Endodermal cell (in vitro differentiated cells): ENCODE results near the gene LMO1. TPM values are rescaled to one million over a fixed set of nuclear protein-coding genes. Genes with fewer than 3 reads are reported as not detected.

ENCODE experiments used
- DNase-seq: peaks from one replicate; pipeline ENCODE4 v3.0.0-alpha.2; 2017
- H3K27ac ChIP-seq: 2 replicates; pipeline ENCODE4 v1.5.1; 2013; ENCODE audit warnings: mild to moderate bottlenecking, low read depth, low read length, moderate library complexity
- H3K27me3 ChIP-seq: 2 replicates; pipeline ENCODE4 v1.6.1; 2013; ENCODE audit warnings: mild to moderate bottlenecking, low read length, moderate library complexity; ENCODE audit not compliant: insufficient read depth, control insufficient read depth, poor library complexity, severe bottlenecking
- H3K36me3 ChIP-seq: 2 replicates; pipeline ENCODE4 v1.7.0; 2013; ENCODE audit warnings: mild to moderate bottlenecking, low read length, moderate library complexity; ENCODE audit not compliant: control insufficient read depth, insufficient read depth
- H3K4me1 ChIP-seq: one replicate; pipeline ENCODE4 v1.7.0; 2013; ENCODE audit warnings: low read length; ENCODE audit not compliant: control insufficient read depth, insufficient read depth
- H3K4me3 ChIP-seq: 2 replicates; pipeline ENCODE4 v1.5.1; 2013; ENCODE audit warnings: mild to moderate bottlenecking, low read length, moderate library complexity
- H3K9ac ChIP-seq: 2 replicates; pipeline ENCODE4 v1.6.1; 2013; ENCODE audit warnings: mild to moderate bottlenecking, low read length, moderate library complexity; ENCODE audit not compliant: poor library complexity, severe bottlenecking; ENCODE audit errors: extremely low read depth
- H3K9me3 ChIP-seq: 2 replicates; pipeline ENCODE4 v1.6.1; 2013; ENCODE audit warnings: mild to moderate bottlenecking, low read length, moderate library complexity; ENCODE audit not compliant: control insufficient read depth
- H3K27ac Mint-ChIP-seq: 2 replicates; pipeline ENCODE4 v1.8.0; 2020; ENCODE audit warnings: mixed read lengths
- H3K27me3 Mint-ChIP-seq: 2 replicates; pipeline ENCODE4 v1.8.0; 2021; ENCODE audit warnings: mild to moderate bottlenecking, mixed read lengths; ENCODE audit not compliant: insufficient read depth
- H3K36me3 Mint-ChIP-seq: 2 replicates; pipeline ENCODE4 v1.8.0; 2020; ENCODE audit warnings: low read depth, mixed read lengths
- H3K4me1 Mint-ChIP-seq: 2 replicates; pipeline ENCODE4 v1.8.0; 2020; ENCODE audit warnings: mixed read lengths
- H3K4me3 Mint-ChIP-seq: 2 replicates; pipeline ENCODE4 v1.8.0; 2020; ENCODE audit warnings: mild to moderate bottlenecking, moderate library complexity, mixed read lengths
- H3K9me3 Mint-ChIP-seq: 2 replicates; pipeline ENCODE4 v1.8.0; 2020; ENCODE audit warnings: mild to moderate bottlenecking, mixed read lengths
- WGBS, 2 experiments: methylation state at CpG; one replicate each; pipeline versions ENCODE4 v1.1.5 to v1.1.7; 2013; ENCODE audit warnings: missing lambda C conversion rate in 2 of 2, mixed read lengths in 1 of 2; ENCODE audit not compliant: insufficient coverage in 1 of 2, insufficient read length in 1 of 2; 5-methylcytosine and 5-hydroxymethylcytosine counted together
- total RNA-seq, 2 donors: library from RNA; stranded (reverse); fragmentation: NEBNext Ultra II Directional in 1 of 2; extraction: Animal tissue kit (Norgen Biotek cat#: 25700) in 1 of 2; gene quantifications; 2 replicates in 1 of 2; 3 replicates in 1 of 2; pipeline ENCODE4 v1.2.1, GENCODE V29; 2021
- TF ChIP-seq, protein P1 (sequence below): fragments of 200-600 bp; sonication (generic); conservative IDR thresholded peaks from 2 replicates; pipeline ENCODE4 v1.5.0; 2021; ENCODE audit warnings: antibody characterized with exemption, mild to moderate bottlenecking

LMO1 gene
- total RNA-seq, 2 donors from 2014 or later = 0.46 TPM; not detected in 1

DNA sequence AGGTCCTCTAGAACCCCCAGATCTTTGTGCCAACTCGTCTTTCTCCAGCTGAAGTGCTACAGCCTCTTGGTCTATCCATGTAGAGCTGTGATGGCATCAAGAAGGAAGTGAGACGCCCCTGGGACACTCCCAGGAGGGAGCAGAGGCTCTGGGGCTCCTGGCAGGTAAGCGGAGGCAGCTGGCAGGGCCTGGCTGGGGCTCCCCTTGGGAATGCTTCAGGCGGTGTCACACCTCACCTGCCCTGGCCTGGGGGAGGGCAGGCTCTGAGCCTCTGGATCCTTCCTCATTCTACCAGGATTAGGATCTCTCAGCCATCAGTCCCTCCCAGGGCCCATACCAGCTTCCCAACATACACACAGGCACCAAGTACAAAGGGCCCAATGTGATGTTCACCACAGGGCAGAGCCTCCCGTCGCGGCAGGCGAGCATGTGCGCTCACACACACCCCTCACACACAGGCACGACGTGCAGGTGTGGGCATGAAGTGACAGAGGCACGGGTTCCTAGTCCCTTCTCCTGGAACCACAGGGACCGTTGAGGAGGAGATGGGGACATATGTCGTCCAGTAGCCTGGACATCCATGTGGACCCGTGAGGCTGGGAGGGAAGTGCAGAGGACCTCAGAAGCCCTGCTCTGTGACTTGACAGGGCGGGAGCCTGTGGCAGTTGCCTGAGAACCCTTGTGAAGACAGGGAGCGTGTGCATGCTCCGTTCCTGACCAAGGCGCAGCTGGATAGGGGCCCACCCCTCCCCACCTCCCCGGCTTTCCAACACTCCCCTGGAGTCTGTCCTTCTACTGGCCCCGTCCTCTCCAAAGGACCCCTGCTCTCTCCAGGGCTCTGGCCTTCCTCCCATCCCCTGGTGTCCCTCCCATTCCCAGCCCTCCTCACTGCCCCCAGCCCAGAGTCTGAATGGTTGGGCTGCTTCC is 32.5 kb downstream of the LMO1 start:
- Mint-ChIP-seq H3K4me3 (no peak overlapping the region), H3K27me3 (peaks cover 10% of the 10 kb centered on the region), H3K27ac (no peak overlapping the region), H3K36me3 (no peaks in the 10 kb centered on the region), H3K9me3 (no peaks in the 10 kb centered on the region), H3K4me1 (no peaks in the 10 kb centered on the region)
- H3K27ac ChIP-seq = no peak overlapping the region
- H3K9ac ChIP-seq = no peak overlapping the region
- peaks cover 9% of the 10 kb centered on the region for H3K27me3 ChIP-seq
- no peaks in the 10 kb centered on the region for H3K9me3 ChIP-seq
- H3K4me3 ChIP-seq = no peak overlapping the region
- no peaks in the 10 kb centered on the region for H3K36me3 ChIP-seq
- TF ChIP-seq, protein P1, sequence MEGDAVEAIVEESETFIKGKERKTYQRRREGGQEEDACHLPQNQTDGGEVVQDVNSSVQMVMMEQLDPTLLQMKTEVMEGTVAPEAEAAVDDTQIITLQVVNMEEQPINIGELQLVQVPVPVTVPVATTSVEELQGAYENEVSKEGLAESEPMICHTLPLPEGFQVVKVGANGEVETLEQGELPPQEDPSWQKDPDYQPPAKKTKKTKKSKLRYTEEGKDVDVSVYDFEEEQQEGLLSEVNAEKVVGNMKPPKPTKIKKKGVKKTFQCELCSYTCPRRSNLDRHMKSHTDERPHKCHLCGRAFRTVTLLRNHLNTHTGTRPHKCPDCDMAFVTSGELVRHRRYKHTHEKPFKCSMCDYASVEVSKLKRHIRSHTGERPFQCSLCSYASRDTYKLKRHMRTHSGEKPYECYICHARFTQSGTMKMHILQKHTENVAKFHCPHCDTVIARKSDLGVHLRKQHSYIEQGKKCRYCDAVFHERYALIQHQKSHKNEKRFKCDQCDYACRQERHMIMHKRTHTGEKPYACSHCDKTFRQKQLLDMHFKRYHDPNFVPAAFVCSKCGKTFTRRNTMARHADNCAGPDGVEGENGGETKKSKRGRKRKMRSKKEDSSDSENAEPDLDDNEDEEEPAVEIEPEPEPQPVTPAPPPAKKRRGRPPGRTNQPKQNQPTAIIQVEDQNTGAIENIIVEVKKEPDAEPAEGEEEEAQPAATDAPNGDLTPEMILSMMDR = no peak
- no peaks in the 10 kb centered on the region for H3K4me1 ChIP-seq
- 83 to 89% methylated on average over 10 to 21 of the region's 21 CpGs for WGBS, 2 experiments
- no peak for DNase-seq

DNA sequence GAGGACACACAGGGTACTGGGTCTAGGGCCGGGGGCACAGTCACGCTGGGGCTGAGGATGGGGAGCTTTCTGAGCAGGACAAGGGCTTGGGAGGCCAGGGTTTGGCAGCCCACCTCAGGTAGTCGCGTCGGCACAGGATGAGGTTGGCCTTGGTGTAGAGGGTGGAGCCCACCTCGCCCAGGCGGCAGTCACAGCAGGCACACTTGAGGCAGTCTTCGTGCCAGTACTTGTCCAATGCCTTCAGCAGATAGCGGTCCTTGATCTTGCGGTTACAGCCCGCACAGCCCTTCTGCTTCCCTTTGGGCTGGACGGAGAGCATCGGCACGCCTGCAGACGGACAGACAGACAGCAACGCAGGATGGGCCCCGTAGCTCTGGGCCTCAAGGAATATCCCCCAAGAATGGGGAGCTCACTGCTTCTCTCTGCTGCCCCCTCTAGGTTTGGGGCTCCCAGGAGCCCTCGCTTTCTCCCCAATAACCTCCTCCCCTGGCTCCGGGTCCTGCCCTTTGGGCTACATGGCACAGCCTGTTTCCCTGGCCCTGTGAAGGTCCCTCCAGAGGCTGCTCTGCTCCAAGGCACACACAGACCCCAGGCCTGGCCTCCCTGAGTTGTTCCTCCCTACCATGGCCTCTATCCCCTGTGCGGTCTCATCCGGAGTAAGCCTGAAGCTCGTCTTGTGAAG is 33.4 kb downstream of the LMO1 start:
- Histone ChIP-seq H3K9ac (no peak overlapping the region), H3K36me3 (no peaks in the 10 kb centered on the region), H3K9me3 (no peaks in the 10 kb centered on the region), H3K4me3 (no peak overlapping the region), H3K27ac (no peak overlapping the region), H3K4me1 (no peaks in the 10 kb centered on the region), H3K27me3 (peaks cover 9% of the 10 kb centered on the region)
- Mint-ChIP-seq H3K9me3 (no peaks in the 10 kb centered on the region), H3K4me1 (no peaks in the 10 kb centered on the region), H3K36me3 (no peaks in the 10 kb centered on the region), H3K27me3 (peaks cover 12% of the 10 kb centered on the region), H3K27ac (no peak overlapping the region), H3K4me3 (no peak overlapping the region)
- DNase-seq = no peak
- WGBS, 2 experiments = 91 to 97% methylated on average over 10 to 22 of the region's 22 CpGs
- TF ChIP-seq, protein P1 = no peak

DNA sequence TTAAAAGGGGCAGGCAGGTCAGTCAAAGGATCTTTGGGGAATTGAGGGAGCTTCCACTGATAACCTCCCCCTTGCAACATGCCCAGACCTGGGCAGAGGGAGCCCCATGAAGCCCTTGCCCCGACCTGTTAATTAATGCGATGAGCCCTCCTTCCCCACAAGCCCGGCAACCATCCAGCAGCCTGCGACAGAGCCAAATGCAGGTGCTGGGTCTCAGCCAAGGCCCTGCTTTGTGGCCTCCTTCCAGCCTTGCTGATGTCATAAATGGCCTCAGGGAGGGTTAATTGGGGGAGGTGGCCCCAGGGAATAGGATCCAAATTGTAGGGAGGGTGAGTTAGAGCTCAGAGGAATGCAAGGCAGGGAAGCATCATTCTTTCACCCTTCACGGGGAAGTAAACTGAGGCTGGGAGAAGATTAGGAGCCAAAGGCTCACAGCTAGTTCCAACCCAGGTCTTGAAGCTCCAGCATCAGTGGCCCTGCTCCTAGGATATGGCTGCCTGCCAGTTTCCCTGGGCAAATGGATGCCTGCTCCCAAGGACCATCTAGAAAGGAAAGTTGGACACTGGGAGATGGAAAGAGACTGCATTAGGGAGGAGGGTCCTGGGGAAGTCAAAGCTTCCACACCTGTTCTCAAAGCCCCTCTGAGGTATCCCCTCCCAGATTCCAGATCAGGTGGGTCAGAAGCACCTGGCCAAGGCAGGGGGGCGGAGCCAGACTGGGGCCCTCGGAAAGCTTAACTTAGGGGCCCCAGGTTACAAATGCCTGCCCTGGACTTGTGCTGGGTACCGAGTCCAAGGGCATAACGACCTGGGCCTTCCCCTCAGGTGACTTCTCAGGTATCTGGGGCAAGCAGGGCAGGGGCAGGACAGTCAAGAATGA is 34.1 kb downstream of the LMO1 start:
- H3K9me3 Mint-ChIP-seq = no peaks in the 10 kb centered on the region
- 87 to 94% methylated on average over 4 to 9 of the region's 9 CpGs for WGBS, 2 experiments
- peaks cover 9% of the 10 kb centered on the region for H3K27me3 ChIP-seq
- H3K9me3 ChIP-seq = no peaks in the 10 kb centered on the region
- no peak overlapping the region for H3K27ac ChIP-seq
- no peaks in the 10 kb centered on the region for H3K36me3 ChIP-seq
- H3K4me1 ChIP-seq = no peaks in the 10 kb centered on the region
- no peaks in the 10 kb centered on the region for H3K4me1 Mint-ChIP-seq
- H3K9ac ChIP-seq = no peak overlapping the region
- H3K27ac Mint-ChIP-seq = no peak overlapping the region
- DNase-seq = no peak
- H3K4me3 Mint-ChIP-seq = no peak overlapping the region
- H3K4me3 ChIP-seq = no peak overlapping the region
- H3K27me3 Mint-ChIP-seq = peaks cover 13% of the 10 kb centered on the region
- TF ChIP-seq, protein P1 = no peak
- H3K36me3 Mint-ChIP-seq = no peaks in the 10 kb centered on the region
